WI38 (cell line): ENCODE data around the gene MAML3.

ENCODE experiments used
- H3K4me3 ChIP-seq: 2 replicates; pipeline ENCODE4 v1.5.1; 2011; ENCODE audit warnings: low read depth, mild to moderate bottlenecking, control low read depth, low read length
- CTCF ChIP-seq: IDR thresholded peaks from 2 replicates; pipeline ENCODE4 v1.5.1; 2012; ENCODE audit warnings: low read depth, mild to moderate bottlenecking, control low read depth, low read length

MAML3 gene

GRCh38 chr4:140085881-140086280 lies 68.1 kb downstream of the MAML3 start:
- no peak overlapping the region for H3K4me3 ChIP-seq
- TF ChIP-seq CTCF: no peak

GRCh38 chr4:140085062-140085622 lies 68.8 kb downstream of the MAML3 start:
- no peak for TF ChIP-seq CTCF
- H3K4me3 ChIP-seq: 0 out of 2 replicates have a peak overlapping the region, but pooled peaks have one; percentile 20

- no peak for TF ChIP-seq CTCF
- 0 out of 2 replicates have a peak overlapping the region, but pooled peaks have one; percentile 20 for H3K4me3 ChIP-seq
These were observed 69.6 kb downstream of the MAML3 start for GRCh38 chr4:140084385-140084784.

- H3K4me3 ChIP-seq: peak overlapping the region; percentile 30; the same call in 1 of the 2 replicates
- no peak for TF ChIP-seq CTCF
These were observed 71.6 kb downstream of the MAML3 start for GRCh38 chr4:140082391-140082755.

- peak overlapping the region; percentile 30; the same call in 1 of the 2 replicates for H3K4me3 ChIP-seq
- no peak for TF ChIP-seq CTCF
These were observed 72.2 kb downstream of the MAML3 start for GRCh38 chr4:140081641-140082390.

- TF ChIP-seq CTCF: no peak
- no peak overlapping the region for H3K4me3 ChIP-seq
These were observed 73.1 kb downstream of the MAML3 start for GRCh38 chr4:140080883-140081282.

GRCh38 chr4:140078366-140078765 lies 75.6 kb downstream of the MAML3 start:
- no peak for TF ChIP-seq CTCF
- H3K4me3 ChIP-seq: no peak overlapping the region
